Effector CD8-positive, alpha-beta T cell (primary cell): ENCODE results near the gene GARRE1.
"Not testable (repeated sequence)": the region's sequence is repeated elsewhere in the genome, so short reads cannot be mapped to it uniquely, and the experiment has no call there.

Experiments
- DNase-seq: peaks from one replicate; lab custom pipeline; 2025; lab: John Stamatoyannopoulos, UW

GARRE1 gene

DNA sequence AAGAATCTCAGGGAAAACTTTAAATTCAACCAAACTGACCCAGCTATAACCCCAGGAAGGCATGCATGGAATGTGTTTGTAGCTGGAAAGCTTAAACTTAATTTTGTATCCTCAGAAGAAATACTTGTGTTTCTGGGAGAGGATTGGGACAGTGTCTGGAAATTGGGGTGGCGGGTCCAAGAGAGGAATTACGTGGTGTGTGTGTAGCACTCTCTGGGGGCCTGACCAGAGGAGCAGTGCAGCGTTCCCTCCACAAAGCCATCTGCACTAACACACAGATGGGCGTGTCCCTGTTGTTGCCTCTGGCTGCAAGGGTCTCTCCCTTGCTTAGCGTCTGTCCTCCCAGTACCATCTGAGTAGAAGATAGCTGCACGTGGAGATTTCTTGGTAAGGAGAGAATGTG, 6.4 kb downstream of the GARRE1 start:
- DNase-seq, result no peak

DNA sequence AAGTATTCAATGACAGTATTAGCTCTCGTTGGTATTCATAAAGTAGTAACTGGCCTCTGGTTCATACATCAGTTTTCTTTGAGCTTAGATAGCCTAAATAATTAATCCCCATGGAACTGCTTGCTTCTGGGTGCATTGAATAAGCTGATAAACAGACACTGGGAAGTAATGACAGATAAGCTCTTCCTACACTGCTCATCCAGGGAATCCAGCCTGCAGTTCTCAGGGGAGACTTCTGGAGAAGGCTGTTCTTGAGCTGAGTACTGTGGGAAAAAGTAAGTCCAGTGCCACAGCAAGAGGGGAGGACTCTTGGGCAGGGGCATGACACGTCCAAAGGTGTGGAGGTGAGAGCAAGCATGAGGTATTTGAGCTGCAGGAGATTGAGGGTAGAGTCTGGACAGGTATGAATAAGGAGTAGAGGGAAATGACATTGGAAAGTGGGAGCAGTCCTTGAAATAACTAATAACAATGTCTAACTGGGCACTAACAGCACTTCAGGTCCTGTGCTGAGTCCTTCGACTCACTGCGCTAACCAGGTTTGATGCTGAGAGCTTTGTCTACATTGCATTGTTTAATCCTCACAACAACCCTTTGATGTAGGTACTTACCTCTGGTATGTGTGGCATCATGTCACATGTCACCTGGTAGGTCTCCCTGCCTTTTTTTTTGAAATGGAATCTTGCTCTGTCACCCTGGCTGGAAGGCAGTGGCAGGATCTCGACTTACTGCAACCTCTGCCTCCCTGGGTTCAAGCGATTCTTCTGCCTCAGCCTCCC, 7.2 kb downstream of the GARRE1 start:
- no peak for DNase-seq

DNA sequence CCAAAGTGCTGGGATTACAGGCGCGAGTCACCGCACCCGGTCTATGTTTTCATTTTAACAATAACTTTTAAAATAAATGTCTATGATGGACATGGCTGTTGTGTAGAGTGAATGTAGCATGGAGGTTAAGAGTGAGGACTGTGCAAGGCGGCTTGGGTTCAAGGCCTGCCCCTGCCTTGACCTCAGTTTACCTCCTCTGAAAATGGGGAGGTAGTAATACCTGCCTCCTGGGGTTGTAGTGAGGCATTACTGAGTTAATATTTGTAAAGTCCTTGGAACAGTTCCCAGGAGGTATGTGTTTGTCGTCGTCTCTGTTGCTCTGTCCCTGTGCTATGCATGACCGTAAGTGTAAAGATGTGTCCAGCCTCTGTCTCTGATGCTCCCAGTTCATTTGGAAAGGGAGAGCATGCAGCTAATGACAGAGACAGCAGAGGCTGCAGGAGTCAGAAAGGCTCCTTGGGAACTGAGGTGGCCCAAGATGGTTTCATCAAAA, 9.4 kb downstream of the GARRE1 start:
- no peak for DNase-seq

DNA sequence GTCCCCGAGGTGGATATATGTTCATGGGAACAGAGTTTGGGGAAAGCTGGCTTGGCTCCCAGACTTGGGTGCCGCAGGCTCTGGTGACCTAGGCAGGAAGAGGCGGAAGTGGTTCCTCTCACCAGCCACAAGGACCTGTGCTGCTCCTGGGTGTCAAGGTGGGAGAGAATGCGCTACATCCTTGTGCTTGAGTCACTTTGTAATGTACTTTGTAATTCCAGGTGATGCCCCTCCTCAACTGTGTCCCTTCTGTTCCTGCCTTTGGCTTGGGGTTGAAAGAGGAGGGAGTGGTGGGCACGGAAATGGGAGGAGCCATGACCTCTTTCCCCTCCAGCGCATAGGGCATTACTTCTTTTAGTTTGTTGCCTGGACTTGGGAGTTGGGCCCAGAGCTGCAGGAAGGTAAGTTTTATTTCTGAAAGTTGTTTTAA, 10.9 kb downstream of the GARRE1 start:
- no peak for DNase-seq

DNA sequence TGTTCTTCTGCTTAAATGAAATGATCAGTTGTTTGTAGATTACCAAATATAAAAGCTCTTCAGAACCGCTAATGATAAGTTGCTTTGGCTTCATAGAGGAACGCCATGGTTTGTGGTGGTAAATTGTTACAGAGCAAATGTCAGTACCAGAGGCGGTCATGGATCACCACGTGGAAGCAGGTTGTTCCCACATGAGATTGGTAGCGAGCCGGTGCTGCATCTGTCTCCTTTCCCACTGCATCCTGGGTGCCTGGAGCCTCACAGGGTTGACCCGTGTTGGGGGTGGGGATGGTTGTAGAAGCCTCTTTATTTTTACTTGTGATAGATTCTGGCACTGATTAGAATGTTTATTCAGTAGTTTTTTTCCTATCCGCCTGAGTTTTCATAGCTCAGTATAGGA, 14.7 kb downstream of the GARRE1 start:
- no peak for DNase-seq

DNA sequence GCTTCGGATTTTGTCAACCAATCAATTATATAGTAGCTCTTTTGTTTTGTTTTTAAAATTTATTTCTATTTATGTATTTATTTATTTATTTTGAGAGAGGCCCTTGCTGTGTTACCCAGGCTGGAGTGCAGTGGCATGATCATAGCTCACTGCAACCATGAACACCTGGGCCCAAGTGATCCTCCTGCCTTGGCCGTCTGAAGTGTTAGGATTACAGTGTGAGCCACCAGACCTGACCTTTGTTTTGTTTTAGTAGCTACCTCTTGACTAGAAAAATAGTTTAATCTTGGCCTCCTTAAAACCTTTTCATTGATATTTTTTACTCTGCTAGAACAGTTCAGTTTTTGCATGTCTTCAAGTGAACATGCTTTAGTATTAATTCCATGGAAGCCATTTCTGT, 15.1 kb downstream of the GARRE1 start:
- DNase-seq, result no peak

DNA sequence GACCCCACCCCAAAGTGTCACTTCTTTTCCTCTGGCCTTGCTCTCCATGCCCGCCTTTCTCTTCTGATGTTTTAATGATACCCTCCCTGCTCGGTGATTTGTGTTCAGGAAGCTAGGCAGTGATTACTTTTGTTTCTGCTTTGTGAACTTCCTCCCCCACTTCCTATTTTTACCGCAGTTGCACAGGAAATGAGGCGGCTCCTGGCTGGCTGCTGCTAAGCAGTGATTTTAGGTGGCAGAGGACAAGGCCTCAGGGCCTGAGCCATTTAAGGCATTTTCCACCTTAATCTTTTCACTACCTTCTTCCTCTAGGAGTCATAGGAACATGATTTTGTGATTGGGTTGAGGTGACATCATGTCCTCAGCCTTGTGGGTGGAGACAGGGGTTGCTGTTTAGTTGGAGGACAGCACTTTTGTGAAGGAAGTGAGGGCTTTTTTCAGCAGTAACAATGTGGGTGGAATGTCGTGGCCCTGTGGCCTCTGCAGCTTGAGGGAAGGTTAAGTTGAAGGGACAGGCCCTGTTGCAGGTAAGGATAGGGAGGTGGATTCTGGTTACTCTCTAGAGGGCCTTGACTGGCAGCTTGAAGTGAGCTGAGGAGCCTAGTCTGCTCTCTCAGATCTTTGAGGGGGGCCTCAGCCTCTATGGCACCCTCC, 15.7 kb downstream of the GARRE1 start:
- DNase-seq, result peak; percentile 50

DNA sequence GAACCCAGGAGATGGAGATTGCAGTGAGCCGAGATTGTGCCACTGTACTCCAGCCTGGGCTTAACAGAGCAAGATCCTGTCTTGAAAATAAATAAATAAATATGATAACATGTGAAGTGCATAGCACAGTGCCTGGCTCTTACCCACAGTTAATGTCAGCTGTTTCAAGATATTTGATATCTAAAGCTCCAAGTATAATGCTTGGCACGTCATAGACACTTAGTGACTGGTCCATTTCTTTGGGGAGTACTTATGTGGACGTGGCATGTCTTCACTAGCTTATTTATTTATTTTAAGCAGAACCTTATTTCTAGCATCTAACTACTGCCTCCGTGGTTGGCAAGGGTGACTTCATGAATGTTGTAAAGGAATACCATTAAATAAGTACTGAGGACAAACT, 18.8 kb downstream of the GARRE1 start:
- DNase-seq, result no peak

DNA sequence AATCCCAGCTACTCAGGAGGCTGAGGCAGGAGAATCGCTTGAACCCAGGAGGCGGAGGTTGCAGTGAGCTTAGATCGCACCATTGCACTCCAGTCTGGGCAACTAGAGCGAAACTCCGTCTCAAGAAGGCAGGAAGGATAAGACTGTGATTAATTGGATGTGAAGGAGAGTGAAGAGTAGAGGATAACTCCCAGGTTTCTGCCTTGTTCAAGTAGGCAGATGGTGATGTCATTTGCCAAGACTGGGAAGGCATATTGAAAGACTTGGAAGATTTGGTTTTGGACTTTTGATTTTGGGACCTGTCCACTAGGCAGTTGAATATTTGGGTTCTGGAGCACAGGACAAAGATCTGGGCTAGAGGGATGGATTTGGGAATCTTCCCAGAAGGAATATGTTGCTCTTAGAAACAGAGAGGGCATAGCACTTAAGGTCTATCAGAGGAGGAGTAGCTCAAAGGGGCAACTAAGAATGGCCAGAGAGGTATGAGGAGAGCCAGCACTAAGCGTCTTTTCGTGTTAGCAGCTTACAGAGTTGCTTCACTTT, 20.0 kb downstream of the GARRE1 start:
- no peak for DNase-seq

DNA sequence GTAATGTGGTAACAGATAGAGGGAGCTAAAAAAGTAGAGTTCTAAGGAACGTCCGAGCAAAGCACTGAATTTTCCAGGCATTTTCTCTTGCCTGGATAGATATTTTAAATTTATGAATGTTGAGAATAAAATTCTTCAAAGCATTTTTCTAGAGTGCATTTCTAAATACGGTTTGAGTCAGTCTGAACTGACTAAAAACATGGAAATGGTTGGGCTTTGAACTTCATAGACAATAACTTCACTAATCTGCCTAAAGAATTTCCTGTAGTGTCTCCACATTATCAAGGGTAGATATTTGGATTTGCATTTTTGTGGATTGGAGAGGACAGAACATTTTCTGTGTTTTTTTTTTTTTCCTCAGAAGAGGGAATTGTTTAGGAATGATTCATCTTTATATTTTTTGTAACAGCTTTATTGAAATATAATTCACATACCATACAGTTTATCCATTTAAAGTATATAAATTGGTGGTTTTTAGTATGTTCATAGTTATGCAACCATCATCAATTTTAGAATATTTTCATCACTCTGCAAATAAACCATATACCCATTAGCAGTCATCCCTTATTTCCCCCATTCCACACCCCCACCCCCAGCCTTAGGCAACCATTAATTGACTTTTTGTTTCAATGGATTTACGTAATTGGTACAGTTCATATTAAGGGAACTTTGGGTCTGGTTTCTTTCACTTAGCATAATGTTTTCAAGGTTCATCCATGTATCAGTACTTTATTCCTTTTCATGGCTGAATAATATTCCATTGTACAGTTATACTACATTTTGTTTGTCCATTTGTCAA, 20.7 kb downstream of the GARRE1 start:
- no peak for DNase-seq

DNA sequence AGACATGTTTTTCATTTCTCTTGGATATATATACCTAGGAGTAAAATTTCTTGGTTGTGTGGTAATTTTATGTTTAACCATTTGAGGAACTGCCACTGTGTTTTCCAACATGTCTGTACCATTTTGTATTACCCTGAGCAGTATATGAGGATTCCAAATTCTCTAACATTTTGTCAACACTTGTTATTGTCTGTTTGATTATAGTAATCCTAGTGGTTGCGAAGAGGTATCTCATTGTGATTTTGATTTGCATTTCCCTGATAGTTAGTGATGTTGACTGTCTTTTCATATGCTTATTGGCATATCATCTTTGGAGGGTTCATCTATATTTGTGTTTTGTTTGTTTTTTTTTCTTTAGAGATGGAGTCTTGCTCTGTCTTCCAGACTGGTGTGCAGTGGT, 21.4 kb downstream of the GARRE1 start:
- no peak for DNase-seq

DNA sequence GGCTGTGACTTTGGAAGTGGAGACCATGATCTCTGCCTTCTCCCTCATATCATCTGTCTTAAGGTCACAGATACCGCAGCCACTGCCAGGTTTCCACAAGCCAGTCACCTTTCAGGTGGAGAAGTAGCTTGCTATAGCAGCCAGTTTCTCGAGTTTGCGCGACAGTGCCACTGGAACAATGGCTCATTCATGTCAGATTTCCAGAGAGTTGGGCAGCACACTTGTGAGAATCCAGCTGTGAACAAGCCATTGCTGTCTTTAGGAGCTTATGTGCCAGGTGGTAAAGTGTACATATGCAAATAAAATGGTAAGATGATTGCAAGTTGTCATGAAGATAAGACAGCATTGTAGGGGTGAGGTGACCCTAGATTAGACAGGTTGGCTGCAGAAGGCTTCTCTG, 22.3 kb downstream of the GARRE1 start:
- DNase-seq, result no peak

DNA sequence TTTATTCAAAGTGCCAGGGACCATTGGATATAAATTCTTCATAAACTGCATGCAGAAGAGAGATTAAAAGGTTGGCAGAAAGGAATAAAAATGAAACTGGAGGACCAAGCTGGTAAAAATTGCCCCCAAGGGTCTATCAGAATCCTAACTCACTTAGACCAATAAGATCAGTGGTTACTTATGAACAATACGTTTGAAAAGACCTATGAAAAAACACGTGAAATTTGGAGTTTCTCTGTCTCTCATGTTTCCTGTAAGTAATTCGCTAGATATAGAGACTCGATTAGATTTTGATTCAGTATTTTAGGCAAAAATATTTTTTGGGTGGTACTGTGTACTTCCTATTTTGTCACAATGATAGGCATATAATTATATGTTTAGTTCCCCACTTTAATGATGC, 22.9 kb downstream of the GARRE1 start:
- DNase-seq, result no peak

DNA sequence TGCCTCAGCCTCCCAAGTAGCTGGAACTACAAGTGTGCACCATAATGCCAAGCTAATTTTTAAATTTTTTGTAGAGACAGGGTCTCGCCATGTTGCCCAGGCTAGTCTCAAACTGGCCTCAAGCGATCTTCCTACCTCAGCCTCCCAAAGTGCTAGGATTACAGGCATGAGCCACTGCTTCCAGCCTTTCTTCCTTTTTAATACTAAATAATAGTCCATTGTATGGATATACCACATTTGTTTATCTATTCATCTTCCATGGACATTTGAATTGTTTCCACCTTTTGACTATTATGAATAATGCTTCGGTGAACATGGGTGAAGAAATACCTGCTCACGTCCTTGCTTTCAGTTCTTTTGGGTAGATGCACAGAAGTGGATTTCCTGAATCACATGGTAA, 24.4 kb downstream of the GARRE1 start:
- DNase-seq, result no peak

DNA sequence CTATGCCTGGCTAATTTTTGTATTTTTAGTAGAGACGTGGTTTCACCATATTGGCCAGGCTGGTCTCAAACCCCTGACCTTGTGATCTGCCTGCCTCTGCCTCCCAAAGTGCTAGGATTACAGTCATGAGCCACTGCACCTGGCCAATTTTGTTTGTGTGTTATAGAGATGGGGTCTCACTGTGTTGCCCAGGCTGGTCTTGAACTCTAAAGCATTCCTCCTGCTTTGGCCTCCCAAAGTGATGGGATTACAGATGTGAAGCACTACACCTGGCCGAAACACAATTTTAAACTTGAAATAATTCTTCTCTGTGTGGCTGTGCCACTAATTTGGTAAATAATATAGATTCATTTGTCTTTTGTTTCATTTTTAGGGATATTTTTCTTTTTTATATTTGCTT, 27.1 kb downstream of the GARRE1 start:
- DNase-seq, result not testable (repeated sequence)

DNA sequence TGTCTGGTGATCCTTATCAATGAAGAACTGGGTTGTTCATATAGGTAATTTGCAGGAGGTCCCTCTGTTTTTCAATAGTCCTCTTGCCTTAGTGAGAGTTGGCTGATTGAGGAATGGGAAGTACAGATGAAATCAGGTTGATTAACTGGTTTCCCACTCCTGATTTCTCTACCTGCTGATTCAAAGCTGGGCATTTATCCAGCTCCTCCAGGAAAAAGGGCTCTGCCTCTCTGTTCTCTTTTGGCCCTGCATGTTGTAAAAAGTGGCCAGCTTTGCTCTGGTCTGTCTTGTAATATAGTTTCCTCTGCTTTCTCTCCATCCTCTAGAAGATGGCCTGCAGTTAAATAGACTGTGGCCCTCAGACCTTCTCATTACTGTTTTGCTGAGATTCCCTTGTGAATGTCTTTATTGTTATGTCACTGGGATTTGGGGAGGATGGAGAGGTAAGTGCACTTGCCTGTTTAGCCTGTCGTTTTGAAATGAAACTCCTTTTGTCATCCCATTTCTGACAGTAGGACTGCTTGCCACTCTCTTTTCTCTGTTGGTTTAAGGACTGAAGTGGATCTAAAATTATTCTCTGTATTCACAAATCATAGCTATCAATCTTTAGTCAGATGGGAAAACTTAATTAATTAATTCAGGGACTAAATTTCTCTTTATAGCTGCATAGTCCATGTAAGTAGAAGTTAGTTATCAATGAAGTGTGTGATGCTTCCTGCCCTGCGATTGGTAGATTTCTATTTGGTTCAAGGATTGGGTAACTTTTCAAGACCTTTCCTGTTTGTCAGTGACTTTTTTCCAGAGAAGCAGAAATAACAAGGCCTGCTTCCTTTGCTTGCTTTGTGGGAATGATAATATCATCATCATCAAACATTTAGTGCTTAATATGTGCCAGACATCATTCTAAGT, 28.5 kb downstream of the GARRE1 start:
- DNase-seq, result no peak

DNA sequence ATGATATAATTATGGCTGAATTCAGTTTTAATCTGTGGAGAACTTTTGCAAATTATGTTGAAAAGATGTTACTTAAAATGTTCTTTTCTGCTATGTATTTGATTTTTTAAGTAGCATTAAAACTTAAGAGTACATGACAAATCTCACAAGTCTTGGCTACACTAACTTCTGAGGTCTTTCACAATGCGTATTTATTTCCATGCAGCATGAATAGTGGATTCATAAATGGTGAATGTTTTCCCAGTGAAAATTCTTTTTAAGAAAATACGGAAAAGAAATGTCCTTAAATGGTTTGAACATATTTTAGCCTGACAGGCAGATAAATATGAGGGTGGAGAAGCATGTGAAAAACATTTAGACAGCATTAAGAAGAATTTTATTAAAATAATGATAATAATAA, 30.2 kb downstream of the GARRE1 start:
- no peak for DNase-seq

DNA sequence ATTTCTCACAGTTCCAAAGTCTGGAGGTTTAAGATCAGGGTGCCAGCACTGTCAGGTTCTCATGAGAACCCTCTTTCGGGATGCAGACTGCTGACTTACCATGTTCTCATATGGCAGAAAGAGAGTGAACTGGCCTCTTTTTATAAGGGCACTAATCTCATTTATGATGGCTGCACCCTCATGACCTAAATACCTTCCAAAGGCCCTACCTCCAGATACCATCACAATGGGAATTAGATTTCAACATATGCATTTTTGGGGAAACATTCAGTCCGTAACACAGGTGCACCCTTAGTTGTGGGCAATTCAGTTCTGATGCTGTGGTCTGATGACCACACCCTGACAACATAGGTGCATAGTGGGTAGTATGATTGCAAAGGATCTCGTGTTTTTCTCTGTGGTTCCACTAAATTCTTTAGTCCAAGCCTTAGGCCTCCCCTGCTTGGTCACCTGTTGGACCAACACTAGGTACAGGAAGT, 33.3 kb downstream of the GARRE1 start:
- no peak for DNase-seq

DNA sequence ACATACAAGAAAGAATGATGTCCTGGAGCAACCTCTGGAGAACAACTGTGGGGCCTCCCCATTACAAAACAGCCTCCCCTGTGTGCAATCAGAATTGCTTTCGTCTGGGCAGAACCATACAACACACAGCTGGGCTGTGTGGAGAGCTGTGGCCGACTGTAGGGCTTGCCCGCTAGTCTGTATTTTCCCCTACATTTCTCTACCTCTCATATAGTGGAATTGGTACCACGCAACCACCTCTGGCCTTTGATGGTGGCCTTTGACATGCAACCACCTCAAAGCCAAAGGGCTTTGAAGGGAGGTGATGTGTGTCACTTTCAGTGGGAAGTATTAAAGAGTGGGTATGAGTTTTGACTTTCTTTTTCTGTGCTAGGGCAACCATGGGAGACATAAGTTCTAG, 34.0 kb downstream of the GARRE1 start:
- DNase-seq, result no peak

DNA sequence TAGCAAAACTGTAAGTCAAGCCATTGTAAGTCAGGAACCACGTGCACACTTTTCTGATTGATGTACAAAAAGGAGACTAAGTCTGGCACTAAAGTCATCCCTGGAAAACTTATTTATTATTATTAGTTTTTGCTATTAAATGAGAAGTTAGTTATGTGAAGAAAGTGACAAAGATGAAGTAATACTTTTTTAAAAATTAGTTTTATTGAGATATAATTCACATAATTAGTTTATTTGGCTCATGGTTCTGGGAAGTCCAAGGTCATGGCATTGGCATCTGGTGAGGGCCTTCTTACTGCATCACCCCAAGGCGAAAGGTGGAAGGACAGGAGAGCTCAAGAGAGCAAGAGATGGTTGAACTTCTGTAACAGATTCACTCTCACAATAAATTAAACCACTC, 36.9 kb downstream of the GARRE1 start:
- DNase-seq, result no peak

DNA sequence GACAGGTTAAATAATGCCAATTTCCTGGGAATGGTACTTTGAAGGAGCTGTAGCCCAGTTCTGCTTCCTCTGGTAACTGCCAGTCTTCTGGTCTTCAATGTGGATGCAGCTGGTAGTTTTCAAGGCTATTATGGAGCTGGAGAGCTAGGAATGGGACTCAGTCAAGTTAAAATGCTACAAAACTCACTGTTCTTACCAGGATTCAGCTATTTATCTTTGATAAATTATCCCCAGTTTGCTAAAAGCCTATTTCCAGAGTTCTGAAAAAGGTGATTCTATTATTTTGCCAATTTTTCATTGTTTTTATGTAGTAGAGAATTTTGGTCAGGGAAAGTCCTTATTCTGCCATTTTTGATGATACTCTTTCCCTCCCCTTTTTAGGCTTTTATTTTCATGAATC, 40.7 kb downstream of the GARRE1 start:
- no peak for DNase-seq
